KOPT-K1 (cell line): ENCODE measurements around the gene TXNDC15.
A peak's percentile ranks its signal among the peaks of the same experiment; 100 is the strongest.
"Not testable (repeated sequence)": the region's sequence is repeated elsewhere in the genome, so short reads cannot be mapped to it uniquely, and the experiment has no call there.

ENCODE experiments used
- H3K27ac ChIP-seq: fragments of 200-600 bp; sonication (generic); 2 replicates; pipeline ENCODE4 v1.5.1; 2016; ENCODE audit warnings: antibody characterized with exemption, mild to moderate bottlenecking, low read depth, low read length; ENCODE audit not compliant: poor library complexity, severe bottlenecking
- H3K36me3 ChIP-seq: fragments of 200-600 bp; sonication (generic); 2 replicates; pipeline ENCODE4 v1.5.1; 2017; ENCODE audit warnings: antibody characterized with exemption, mild to moderate bottlenecking, low read length, moderate library complexity; ENCODE audit not compliant: insufficient read depth
- H3K9me3 ChIP-seq: fragments of 200-600 bp; sonication (generic); 2 replicates; pipeline ENCODE4 v1.5.1; 2017; ENCODE audit warnings: antibody characterized with exemption, low read length, mild to moderate bottlenecking; ENCODE audit not compliant: insufficient read depth, poor library complexity, severe bottlenecking

Gene TXNDC15

GRCh38 chr5:134856465-134856864 lies 17.7 kb upstream of the TXNDC15 start:
- H3K27ac ChIP-seq, H3K9me3 ChIP-seq: not testable (repeated sequence)
- H3K36me3 ChIP-seq: peaks cover 97% of the 10 kb centered on the region

- Histone ChIP-seq H3K9me3 (no peaks in the 10 kb centered on the region), H3K27ac (no peak overlapping the region), H3K36me3 (peaks cover 95% of the 10 kb centered on the region)
These were observed 16.8 kb upstream of the TXNDC15 start for GRCh38 chr5:134857401-134857800.

GRCh38 chr5:134864707-134865106 lies 9.5 kb upstream of the TXNDC15 start:
- Histone ChIP-seq H3K36me3 (peaks cover 31% of the 10 kb centered on the region), H3K27ac (no peak overlapping the region), H3K9me3 (no peaks in the 10 kb centered on the region)

- peak overlapping the region; percentile 83 for H3K27ac ChIP-seq
- H3K36me3 ChIP-seq: no peaks in the 10 kb centered on the region
- H3K9me3 ChIP-seq: no peaks in the 10 kb centered on the region
These were observed 677 bp upstream of the TXNDC15 start for GRCh38 chr5:134873494-134873893.

- Histone ChIP-seq H3K36me3 (no peaks in the 10 kb centered on the region), H3K9me3 (no peaks in the 10 kb centered on the region), H3K27ac (peak overlapping the region; percentile 83)
These were observed 872 bp downstream of the TXNDC15 start for GRCh38 chr5:134874831-134875655.

- Histone ChIP-seq H3K9me3 (no peaks in the 10 kb centered on the region), H3K27ac (peak overlapping the region; percentile 16), H3K36me3 (no peaks in the 10 kb centered on the region)
These were observed 3.0 kb downstream of the TXNDC15 start for GRCh38 chr5:134877159-134877558.

- Histone ChIP-seq H3K36me3 (no peaks in the 10 kb centered on the region), H3K27ac (no peak overlapping the region), H3K9me3 (no peaks in the 10 kb centered on the region)
These were observed 4.2 kb downstream of the TXNDC15 start for GRCh38 chr5:134878403-134878802.

GRCh38 chr5:134879456-134879855 lies 5.3 kb downstream of the TXNDC15 start:
- H3K9me3 ChIP-seq: no peaks in the 10 kb centered on the region
- no peak overlapping the region for H3K27ac ChIP-seq
- no peaks in the 10 kb centered on the region for H3K36me3 ChIP-seq

- not testable (repeated sequence) for H3K9me3 ChIP-seq, H3K27ac ChIP-seq, H3K36me3 ChIP-seq
These were observed 6.8 kb downstream of the TXNDC15 start for GRCh38 chr5:134880937-134881336.

- H3K27ac ChIP-seq, H3K9me3 ChIP-seq, H3K36me3 ChIP-seq: not testable (repeated sequence)
These were observed 7.5 kb downstream of the TXNDC15 start for GRCh38 chr5:134881711-134882110.

GRCh38 chr5:134887593-134888159 lies 13.5 kb downstream of the TXNDC15 start:
- Histone ChIP-seq H3K36me3 (peaks cover 41% of the 10 kb centered on the region), H3K27ac (no peak overlapping the region), H3K9me3 (no peaks in the 10 kb centered on the region)

GRCh38 chr5:134889335-134889734 lies 15.2 kb downstream of the TXNDC15 start:
- Histone ChIP-seq H3K9me3 (no peaks in the 10 kb centered on the region), H3K36me3 (peaks cover 53% of the 10 kb centered on the region), H3K27ac (no peak overlapping the region)

- no peaks in the 10 kb centered on the region for H3K9me3 ChIP-seq
- peaks cover 74% of the 10 kb centered on the region for H3K36me3 ChIP-seq
These were observed 17.3 kb downstream of the TXNDC15 start for GRCh38 chr5:134891473-134891872.

GRCh38 chr5:134892282-134892681 lies 18.1 kb downstream of the TXNDC15 start:
- Histone ChIP-seq H3K9me3 (no peaks in the 10 kb centered on the region), H3K36me3 (peaks cover 78% of the 10 kb centered on the region), H3K27ac (no peak overlapping the region)

More at GRCh38 chr5:134891473-134891872, 17.3 kb downstream of the TXNDC15 start:
- no peak overlapping the region for H3K27ac ChIP-seq

GRCh38 chr5:134892926-134893325 lies 18.8 kb downstream of the TXNDC15 start:
- peaks cover 80% of the 10 kb centered on the region for H3K36me3 ChIP-seq
- H3K27ac ChIP-seq: no peak overlapping the region

More at GRCh38 chr5:134892926-134893325, 18.8 kb downstream of the TXNDC15 start:
- no peaks in the 10 kb centered on the region for H3K9me3 ChIP-seq
